ENCODE data around the gene PHF13.

PHF13 gene

DNA sequence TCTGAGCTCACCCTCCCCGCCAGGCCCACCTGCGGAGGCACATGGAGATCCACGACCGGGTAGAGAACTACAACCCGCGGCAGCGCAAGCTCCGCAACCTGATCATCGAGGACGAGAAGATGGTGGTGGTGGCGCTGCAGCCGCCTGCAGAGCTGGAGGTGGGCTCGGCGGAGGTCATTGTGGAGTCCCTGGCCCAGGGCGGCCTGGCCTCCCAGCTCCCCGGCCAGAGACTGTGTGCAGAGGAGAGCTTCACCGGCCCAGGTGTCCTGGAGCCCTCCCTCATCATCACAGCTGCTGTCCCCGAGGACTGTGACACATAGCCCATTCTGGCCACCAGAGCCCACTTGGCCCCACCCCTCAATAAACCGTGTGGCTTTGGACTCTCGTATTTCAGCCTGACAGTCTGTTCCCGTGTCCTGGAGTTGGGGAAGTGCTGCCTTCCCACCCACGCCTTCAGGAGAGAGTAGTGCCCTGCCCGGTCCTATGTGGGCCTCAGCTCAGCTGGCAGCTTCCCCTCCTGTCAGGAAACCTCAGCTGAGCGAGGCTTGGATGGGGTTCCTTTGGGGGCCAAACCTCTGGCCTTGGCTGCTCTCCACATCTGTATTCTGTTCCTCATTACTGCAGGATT is 24.5 kb upstream of the PHF13 start:
- H3K4me1 ChIP-seq (ENCODE audit: control insufficient read depth in 1 of 2, insufficient read depth in 1 of 2, low read depth in 1 of 2, low read length in 1 of 2), result peaks cover 28 to 32% of the 10 kb centered on the region in 2 experiments
- TF ChIP-seq, protein P1, sequence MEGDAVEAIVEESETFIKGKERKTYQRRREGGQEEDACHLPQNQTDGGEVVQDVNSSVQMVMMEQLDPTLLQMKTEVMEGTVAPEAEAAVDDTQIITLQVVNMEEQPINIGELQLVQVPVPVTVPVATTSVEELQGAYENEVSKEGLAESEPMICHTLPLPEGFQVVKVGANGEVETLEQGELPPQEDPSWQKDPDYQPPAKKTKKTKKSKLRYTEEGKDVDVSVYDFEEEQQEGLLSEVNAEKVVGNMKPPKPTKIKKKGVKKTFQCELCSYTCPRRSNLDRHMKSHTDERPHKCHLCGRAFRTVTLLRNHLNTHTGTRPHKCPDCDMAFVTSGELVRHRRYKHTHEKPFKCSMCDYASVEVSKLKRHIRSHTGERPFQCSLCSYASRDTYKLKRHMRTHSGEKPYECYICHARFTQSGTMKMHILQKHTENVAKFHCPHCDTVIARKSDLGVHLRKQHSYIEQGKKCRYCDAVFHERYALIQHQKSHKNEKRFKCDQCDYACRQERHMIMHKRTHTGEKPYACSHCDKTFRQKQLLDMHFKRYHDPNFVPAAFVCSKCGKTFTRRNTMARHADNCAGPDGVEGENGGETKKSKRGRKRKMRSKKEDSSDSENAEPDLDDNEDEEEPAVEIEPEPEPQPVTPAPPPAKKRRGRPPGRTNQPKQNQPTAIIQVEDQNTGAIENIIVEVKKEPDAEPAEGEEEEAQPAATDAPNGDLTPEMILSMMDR (IDR thresholded peaks at IDR 0.05), result no peak
- H3K4me3 ChIP-seq (ENCODE audit: low read depth in 1 of 2, low read length in 1 of 2), result no peak overlapping the region
- H3K27me3 ChIP-seq, result no peaks in the 10 kb centered on the region
- H3K36me3 ChIP-seq, result peaks cover 97% of the 10 kb centered on the region
- H3K27ac ChIP-seq, result peak overlapping the region; percentile 80
- H3K9me3 ChIP-seq, result no peaks in the 10 kb centered on the region

DNA sequence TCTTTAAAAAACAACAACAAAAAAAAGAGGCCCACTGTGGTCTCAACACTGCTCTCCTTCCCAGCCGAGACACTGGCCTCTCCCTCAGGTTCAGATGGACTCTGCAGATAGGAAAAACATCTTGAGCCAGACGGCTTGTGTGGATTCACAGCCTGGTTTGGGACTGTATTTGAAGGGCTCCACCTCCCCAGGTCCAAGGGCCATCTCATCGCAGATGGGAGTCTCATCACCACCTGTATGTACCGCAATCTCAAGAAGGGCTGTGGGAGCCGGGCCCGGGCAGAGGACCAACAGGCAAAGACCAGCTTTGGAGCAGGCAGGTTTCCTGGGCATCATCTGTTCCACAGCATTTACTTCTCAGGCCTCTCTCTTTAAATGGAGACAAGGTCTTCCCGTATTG is 23.5 kb upstream of the PHF13 start:
- Histone ChIP-seq H3K4me1 (ENCODE audit: control insufficient read depth in 1 of 2, insufficient read depth in 1 of 2, low read depth in 1 of 2, low read length in 1 of 2) (peaks cover 32 to 35% of the 10 kb centered on the region in 2 experiments), H3K4me3 (ENCODE audit: low read depth in 1 of 2, low read length in 1 of 2) (no peak overlapping the region), H3K27ac (peak overlapping the region; percentile 80), H3K9me3 (no peaks in the 10 kb centered on the region), H3K27me3 (no peaks in the 10 kb centered on the region), H3K36me3 (peaks cover 99% of the 10 kb centered on the region)
- TF ChIP-seq, protein P1 (IDR thresholded peaks at IDR 0.05), result no peak

DNA sequence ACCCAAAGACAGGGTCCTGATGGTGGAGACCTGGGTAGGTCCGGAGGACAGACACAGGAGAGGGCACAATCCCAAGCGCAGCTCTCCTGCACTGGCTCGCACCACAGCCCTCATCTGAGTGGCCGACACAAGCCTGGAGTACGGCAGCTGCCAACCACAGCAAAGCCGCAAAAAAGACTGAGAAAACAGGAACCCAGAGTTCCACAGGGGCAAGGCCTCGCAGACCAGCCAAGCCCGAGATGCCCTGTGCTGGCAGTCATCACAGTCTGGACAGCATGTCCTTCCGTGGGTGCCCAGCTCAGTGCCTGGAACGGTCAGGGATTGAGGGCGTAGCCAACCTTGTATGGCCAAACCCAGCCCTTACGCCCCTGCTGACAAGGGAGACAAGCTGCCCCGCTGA is 22.3 kb upstream of the PHF13 start:
- Histone ChIP-seq H3K4me3 (ENCODE audit: low read depth in 1 of 2, low read length in 1 of 2) (peak overlapping the region; percentile 15 to 24), H3K36me3 (peaks cover 100% of the 10 kb centered on the region), H3K27ac (peak overlapping the region; percentile 80), H3K4me1 (ENCODE audit: control insufficient read depth in 1 of 2, insufficient read depth in 1 of 2, low read depth in 1 of 2, low read length in 1 of 2) (peaks cover 43 to 45% of the 10 kb centered on the region in 2 experiments), H3K9me3 (no peaks in the 10 kb centered on the region), H3K27me3 (no peaks in the 10 kb centered on the region)
- TF ChIP-seq, protein P1 (IDR thresholded peaks at IDR 0.05), result no peak

DNA sequence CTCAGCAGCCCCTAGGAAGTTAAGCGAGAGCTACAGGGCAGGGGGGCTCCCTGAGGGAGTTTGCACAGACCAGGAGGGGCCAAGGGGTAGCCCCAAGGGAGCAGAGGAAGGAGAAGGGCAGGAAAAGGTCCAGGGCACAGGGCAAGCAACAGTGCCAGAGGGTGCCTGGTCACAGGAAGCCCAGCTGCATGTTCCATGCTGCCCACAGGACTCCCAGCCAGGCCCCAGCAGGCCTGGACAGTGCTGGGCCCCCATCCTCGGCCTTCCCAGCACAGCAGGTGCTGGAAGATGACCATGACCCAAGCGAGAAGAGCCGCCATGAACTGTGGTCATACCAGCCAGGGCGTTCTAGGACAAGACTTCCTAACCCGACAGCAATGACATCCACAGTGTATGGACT is 21.9 kb upstream of the PHF13 start:
- Histone ChIP-seq H3K27me3 (no peaks in the 10 kb centered on the region), H3K4me1 (ENCODE audit: control insufficient read depth in 1 of 2, insufficient read depth in 1 of 2, low read depth in 1 of 2, low read length in 1 of 2) (peaks cover 46 to 49% of the 10 kb centered on the region in 2 experiments), H3K4me3 (ENCODE audit: low read depth in 1 of 2, low read length in 1 of 2) (peak overlapping the region in 1 of 2 experiments; percentile 24), H3K27ac (peak overlapping the region; percentile 80), H3K36me3 (peaks cover 100% of the 10 kb centered on the region), H3K9me3 (no peaks in the 10 kb centered on the region)
- TF ChIP-seq, protein P1 (IDR thresholded peaks at IDR 0.05), result no peak

DNA sequence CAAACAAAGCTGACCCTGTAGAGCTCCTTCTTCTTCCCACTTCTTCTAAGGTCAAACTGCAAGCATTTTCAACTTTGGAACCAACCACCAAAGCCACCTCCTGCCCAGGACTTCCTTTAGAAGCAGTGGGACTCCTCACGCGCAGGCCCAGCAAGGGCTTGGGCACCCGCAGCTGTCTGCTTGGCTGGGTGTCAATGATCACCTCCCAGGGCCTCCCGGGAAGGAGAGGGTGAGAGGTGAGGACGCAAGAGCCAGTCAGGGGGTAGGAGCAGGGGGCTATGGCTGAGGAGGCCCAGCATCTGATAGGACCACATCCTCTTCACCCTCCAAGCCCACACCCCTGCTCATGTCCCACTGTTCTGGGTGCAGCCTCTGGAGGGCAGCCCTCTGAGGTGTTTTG is 21.1 kb upstream of the PHF13 start:
- no peaks in the 10 kb centered on the region for H3K9me3 ChIP-seq
- H3K4me1 ChIP-seq (ENCODE audit: control insufficient read depth in 1 of 2, insufficient read depth in 1 of 2, low read depth in 1 of 2, low read length in 1 of 2), result peaks cover 54 to 57% of the 10 kb centered on the region in 2 experiments
- peaks cover 100% of the 10 kb centered on the region for H3K36me3 ChIP-seq
- H3K27me3 ChIP-seq, result no peaks in the 10 kb centered on the region
- peak overlapping the region; percentile 80 for H3K27ac ChIP-seq
- H3K4me3 ChIP-seq (ENCODE audit: low read depth in 1 of 2, low read length in 1 of 2), result no peak overlapping the region
- TF ChIP-seq, protein P1 (IDR thresholded peaks at IDR 0.05), result no peak

Data from neutrophil (primary cell).